OCI-LY1 (cell line): ENCODE data around the gene SLC2A4RG.

Experiments
- H2AFZ ChIP-seq: fragments of 200-600 bp; sonication (generic), shearing (Covaris generic); 2 replicates; pipeline ENCODE4 v1.6.0; 2014; ENCODE audit warnings: antibody characterized with exemption, mild to moderate bottlenecking, low read length
- H3F3A ChIP-seq: fragments of 200-600 bp; sonication (generic), shearing (Covaris generic); 2 replicates; pipeline ENCODE4 v1.6.0; 2014; ENCODE audit warnings: mild to moderate bottlenecking, antibody characterized with exemption, low read length, moderate library complexity; ENCODE audit not compliant: insufficient read depth
- H3K27ac ChIP-seq: fragments of 200-600 bp; sonication (generic); 2 replicates; pipeline ENCODE4 v1.5.1; 2014; ENCODE audit warnings: low read length, mixed run types, mild to moderate bottlenecking, low read depth; ENCODE audit not compliant: poor library complexity, severe bottlenecking
- H3K27me3 ChIP-seq: fragments of 200-600 bp; sonication (generic); 2 replicates; pipeline ENCODE4 v1.6.0; 2014; ENCODE audit warnings: antibody characterized with exemption, mild to moderate bottlenecking, low read length, moderate library complexity; ENCODE audit not compliant: insufficient read depth
- H3K36me3 ChIP-seq: fragments of 200-600 bp; sonication (generic); 2 replicates; pipeline ENCODE4 v1.6.1; 2014; ENCODE audit warnings: mild to moderate bottlenecking, antibody characterized with exemption, low read length, moderate library complexity, mixed read lengths; ENCODE audit not compliant: insufficient read depth
- H3K4me1 ChIP-seq: fragments of 200-600 bp; sonication (generic); 2 replicates; pipeline ENCODE4 v1.5.1; 2014; ENCODE audit warnings: mild to moderate bottlenecking, low read length, moderate library complexity; ENCODE audit not compliant: insufficient read depth, severe bottlenecking
- H3K4me2 ChIP-seq: fragments of 200-600 bp; sonication (generic), shearing (Covaris generic); 2 replicates; pipeline ENCODE4 v1.6.1; 2014; ENCODE audit warnings: low read length
- H3K4me3 ChIP-seq: fragments of 200-600 bp; sonication (generic); 2 replicates; pipeline ENCODE4 v1.5.1; 2014; ENCODE audit warnings: low read length, low read depth, mild to moderate bottlenecking, mixed read lengths; ENCODE audit not compliant: poor library complexity, severe bottlenecking
- H3K79me2 ChIP-seq: fragments of 200-600 bp; shearing (Covaris generic); 2 replicates; pipeline ENCODE4 v1.6.1; 2016; ENCODE audit warnings: mixed run types, low read length, mixed read lengths; ENCODE audit not compliant: insufficient read depth
- H3K9ac ChIP-seq: fragments of 200-600 bp; sonication (generic), shearing (Covaris generic); 2 replicates; pipeline ENCODE4 v1.6.1; 2014; ENCODE audit warnings: mild to moderate bottlenecking, low read length, mixed read lengths
- H3K9me2 ChIP-seq: fragments of 200-600 bp; sonication (generic), shearing (Covaris generic); 2 replicates; pipeline ENCODE4 v1.6.1; 2014; ENCODE audit warnings: low read depth, mild to moderate bottlenecking, low read length, mixed read lengths
- H3K9me3 ChIP-seq: fragments of 200-600 bp; shearing (Covaris generic); 2 replicates; pipeline ENCODE4 v1.6.1; 2014; ENCODE audit warnings: low read length, mixed read lengths
- H4K20me1 ChIP-seq: fragments of 200-600 bp; sonication (generic), shearing (Covaris generic); 2 replicates; pipeline ENCODE4 v1.6.0; 2016; ENCODE audit warnings: mild to moderate bottlenecking, low read length; ENCODE audit not compliant: insufficient read depth
- EZH2 ChIP-seq: fragments of 200-600 bp; sonication (generic), shearing (Covaris generic); IDR thresholded peaks from 2 replicates; pipeline ENCODE4 v1.8.0; 2017; ENCODE audit warnings: borderline replicate concordance, mixed run types, mild to moderate bottlenecking, antibody characterized with exemption, low read length, moderate library complexity, mixed read lengths
- TF ChIP-seq, protein P1 (sequence below): fragments of 200-600 bp; sonication (generic), shearing (Covaris generic); IDR thresholded peaks from 2 replicates; pipeline ENCODE4 v1.5.1; 2017; ENCODE audit warnings: mild to moderate bottlenecking, antibody characterized with exemption, low read length, moderate library complexity, mixed read lengths

SLC2A4RG gene

DNA sequence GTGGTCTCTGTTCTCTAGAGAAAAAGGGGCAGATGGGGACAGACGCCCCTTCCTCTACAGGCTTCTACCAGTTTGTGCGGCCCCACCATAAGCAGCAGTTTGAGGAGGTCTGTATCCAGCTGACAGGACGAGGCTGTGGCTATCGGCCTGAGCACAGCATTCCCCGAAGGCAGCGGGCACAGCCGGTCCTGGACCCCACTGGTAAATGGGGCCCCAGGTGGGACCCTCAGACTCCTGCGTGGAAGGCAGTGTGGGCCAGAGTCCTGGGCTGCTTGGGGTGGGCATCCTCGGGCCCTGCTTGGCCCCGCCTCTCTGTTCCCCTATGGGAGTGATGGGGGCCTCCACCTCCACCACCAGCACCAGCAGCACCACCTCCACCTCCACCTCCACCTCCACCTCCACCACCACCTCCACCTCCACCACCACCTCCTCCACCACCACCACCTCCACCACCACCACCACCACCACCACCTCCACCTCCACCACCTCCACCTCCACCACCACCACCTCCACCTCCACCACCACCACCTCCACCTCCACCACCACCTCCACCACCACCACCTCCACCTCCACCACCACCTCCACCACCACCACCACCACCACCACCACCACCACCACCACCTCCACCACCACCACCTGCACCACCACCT lies 46.4 kb upstream of the SLC2A4RG start:
- H3K9me3 ChIP-seq = no peaks in the 10 kb centered on the region
- no peaks in the 10 kb centered on the region; the same call in 1 of the 2 replicates for H3K36me3 ChIP-seq

DNA sequence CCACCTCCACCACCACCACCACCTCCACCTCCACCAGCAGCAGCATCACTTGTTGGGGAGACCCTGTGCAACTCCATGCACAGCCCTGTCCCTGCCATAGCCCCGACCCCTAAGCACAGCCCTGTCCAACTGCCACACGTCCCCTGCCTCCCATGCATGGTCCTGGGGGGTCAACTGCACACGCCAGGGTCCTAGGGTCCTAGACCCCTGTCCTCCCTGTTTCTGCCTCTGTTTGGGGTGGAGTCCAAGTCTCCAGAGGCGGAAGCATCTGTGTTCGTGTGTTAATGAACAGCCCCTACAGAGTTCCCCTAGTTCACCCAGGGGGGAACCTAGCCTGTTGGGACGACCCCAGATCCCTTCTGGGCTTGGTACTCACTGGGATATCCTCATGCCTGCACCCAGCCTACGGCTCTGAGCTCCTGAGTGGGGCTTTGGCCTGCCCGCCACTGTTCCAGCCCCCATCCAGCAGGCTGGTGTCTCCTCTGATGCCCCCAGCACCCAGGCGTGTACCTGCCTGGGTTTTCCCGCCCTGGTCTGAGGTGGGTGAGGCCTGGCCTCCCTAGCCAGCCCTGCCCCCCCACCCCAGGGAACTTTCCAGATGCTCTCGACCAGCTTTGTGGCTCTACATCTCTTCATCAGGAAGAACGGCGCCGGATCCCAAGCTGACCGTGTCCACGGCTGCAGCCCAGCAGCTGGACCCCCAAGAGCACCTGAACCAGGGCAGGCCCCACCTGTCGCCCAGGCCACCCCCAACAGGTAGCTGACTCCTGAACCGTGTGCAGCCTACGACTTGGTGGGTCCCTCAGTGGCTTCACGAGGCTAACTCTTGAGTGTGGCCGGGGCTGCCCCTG lies 45.6 kb upstream of the SLC2A4RG start:
- Histone ChIP-seq H3K9me2 (no peaks in the 10 kb centered on the region), H2AFZ (no peak overlapping the region), H4K20me1 (no peaks in the 10 kb centered on the region), H3K4me1 (no peaks in the 10 kb centered on the region), H3F3A (no peaks in the 10 kb centered on the region), H3K27me3 (no peaks in the 10 kb centered on the region; the same call in 1 of the 2 replicates), H3K79me2 (no peaks in the 10 kb centered on the region), H3K27ac (no peak overlapping the region), H3K4me2 (no peak overlapping the region), H3K4me3 (no peak overlapping the region), H3K9ac (no peak overlapping the region), H3K9me3 (no peaks in the 10 kb centered on the region), H3K36me3 (no peaks in the 10 kb centered on the region; the same call in 1 of the 2 replicates)
- TF ChIP-seq EZH2 = no peak
- TF ChIP-seq, protein P1, sequence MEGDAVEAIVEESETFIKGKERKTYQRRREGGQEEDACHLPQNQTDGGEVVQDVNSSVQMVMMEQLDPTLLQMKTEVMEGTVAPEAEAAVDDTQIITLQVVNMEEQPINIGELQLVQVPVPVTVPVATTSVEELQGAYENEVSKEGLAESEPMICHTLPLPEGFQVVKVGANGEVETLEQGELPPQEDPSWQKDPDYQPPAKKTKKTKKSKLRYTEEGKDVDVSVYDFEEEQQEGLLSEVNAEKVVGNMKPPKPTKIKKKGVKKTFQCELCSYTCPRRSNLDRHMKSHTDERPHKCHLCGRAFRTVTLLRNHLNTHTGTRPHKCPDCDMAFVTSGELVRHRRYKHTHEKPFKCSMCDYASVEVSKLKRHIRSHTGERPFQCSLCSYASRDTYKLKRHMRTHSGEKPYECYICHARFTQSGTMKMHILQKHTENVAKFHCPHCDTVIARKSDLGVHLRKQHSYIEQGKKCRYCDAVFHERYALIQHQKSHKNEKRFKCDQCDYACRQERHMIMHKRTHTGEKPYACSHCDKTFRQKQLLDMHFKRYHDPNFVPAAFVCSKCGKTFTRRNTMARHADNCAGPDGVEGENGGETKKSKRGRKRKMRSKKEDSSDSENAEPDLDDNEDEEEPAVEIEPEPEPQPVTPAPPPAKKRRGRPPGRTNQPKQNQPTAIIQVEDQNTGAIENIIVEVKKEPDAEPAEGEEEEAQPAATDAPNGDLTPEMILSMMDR = no peak

More for the DNA sequence above, 46.4 kb upstream of the SLC2A4RG start:
- Histone ChIP-seq H3K4me2 (no peak overlapping the region), H3K4me1 (no peaks in the 10 kb centered on the region), H3F3A (no peaks in the 10 kb centered on the region), H4K20me1 (no peaks in the 10 kb centered on the region), H2AFZ (no peak overlapping the region), H3K79me2 (no peaks in the 10 kb centered on the region), H3K27ac (no peak overlapping the region), H3K9ac (no peak overlapping the region), H3K4me3 (no peak overlapping the region), H3K27me3 (no peaks in the 10 kb centered on the region; the same call in 1 of the 2 replicates), H3K9me2 (no peaks in the 10 kb centered on the region)
- no peak for TF ChIP-seq EZH2
- TF ChIP-seq, protein P1 = no peak

DNA sequence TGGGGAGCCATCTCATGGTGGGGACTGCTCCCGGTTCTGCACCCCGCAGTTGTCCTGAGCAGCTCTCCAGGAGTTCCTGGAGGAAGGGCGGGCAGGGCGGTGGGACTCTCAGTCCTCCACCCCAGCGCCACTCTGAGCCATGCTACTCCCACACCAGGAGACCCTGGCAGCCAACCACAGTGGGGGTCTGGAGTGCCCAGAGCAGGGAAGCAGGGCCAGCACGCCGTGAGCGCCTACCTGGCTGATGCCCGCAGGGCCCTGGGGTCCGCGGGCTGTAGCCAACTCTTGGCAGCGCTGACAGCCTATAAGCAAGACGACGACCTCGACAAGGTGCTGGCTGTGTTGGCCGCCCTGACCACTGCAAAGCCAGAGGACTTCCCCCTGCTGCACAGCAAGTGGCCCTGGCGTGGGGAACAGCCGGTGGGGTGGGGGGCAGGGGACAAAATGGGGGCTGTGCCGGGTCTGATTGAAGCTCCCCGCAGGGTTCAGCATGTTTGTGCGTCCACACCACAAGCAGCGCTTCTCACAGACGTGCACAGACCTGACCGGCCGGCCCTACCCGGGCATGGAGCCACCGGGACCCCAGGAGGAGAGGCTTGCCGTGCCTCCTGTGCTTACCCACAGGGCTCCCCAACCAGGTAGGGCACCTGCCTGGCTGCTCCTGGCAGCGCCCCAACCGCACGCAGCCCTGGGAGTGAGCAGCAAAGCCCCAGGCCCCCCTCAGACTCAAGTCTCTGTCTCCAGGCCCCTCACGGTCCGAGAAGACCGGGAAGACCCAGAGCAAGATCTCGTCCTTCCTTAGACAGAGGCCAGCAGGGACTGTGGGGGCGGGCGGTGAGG lies 44.8 kb upstream of the SLC2A4RG start:
- Histone ChIP-seq H3K4me3 (no peak overlapping the region), H4K20me1 (no peaks in the 10 kb centered on the region), H3K79me2 (no peaks in the 10 kb centered on the region), H3F3A (no peaks in the 10 kb centered on the region), H3K9me2 (no peaks in the 10 kb centered on the region), H3K36me3 (no peaks in the 10 kb centered on the region; the same call in 1 of the 2 replicates), H3K4me1 (no peaks in the 10 kb centered on the region), H3K4me2 (no peak overlapping the region), H3K27ac (no peak overlapping the region), H3K9ac (no peak overlapping the region), H3K9me3 (no peaks in the 10 kb centered on the region), H3K27me3 (no peaks in the 10 kb centered on the region; the same call in 1 of the 2 replicates), H2AFZ (no peak overlapping the region)
- TF ChIP-seq, protein P1 = no peak
- no peak for TF ChIP-seq EZH2
